GM12872 (cell line): ENCODE data around the gene SLC48A1.

Source experiments
- TF ChIP-seq, protein P1 (sequence below): IDR thresholded peaks from 3 replicates; pipeline ENCODE4 v1.5.1; 2011; ENCODE audit warnings: low read depth, mild to moderate bottlenecking, low read length, moderate library complexity; ENCODE audit not compliant: insufficient read depth

The SLC48A1 gene

GRCh38 chr12:47781479-47782371 is 8.7 kb downstream of the SLC48A1 start:
- TF ChIP-seq, protein P1, sequence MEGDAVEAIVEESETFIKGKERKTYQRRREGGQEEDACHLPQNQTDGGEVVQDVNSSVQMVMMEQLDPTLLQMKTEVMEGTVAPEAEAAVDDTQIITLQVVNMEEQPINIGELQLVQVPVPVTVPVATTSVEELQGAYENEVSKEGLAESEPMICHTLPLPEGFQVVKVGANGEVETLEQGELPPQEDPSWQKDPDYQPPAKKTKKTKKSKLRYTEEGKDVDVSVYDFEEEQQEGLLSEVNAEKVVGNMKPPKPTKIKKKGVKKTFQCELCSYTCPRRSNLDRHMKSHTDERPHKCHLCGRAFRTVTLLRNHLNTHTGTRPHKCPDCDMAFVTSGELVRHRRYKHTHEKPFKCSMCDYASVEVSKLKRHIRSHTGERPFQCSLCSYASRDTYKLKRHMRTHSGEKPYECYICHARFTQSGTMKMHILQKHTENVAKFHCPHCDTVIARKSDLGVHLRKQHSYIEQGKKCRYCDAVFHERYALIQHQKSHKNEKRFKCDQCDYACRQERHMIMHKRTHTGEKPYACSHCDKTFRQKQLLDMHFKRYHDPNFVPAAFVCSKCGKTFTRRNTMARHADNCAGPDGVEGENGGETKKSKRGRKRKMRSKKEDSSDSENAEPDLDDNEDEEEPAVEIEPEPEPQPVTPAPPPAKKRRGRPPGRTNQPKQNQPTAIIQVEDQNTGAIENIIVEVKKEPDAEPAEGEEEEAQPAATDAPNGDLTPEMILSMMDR, result no peak

DNA sequence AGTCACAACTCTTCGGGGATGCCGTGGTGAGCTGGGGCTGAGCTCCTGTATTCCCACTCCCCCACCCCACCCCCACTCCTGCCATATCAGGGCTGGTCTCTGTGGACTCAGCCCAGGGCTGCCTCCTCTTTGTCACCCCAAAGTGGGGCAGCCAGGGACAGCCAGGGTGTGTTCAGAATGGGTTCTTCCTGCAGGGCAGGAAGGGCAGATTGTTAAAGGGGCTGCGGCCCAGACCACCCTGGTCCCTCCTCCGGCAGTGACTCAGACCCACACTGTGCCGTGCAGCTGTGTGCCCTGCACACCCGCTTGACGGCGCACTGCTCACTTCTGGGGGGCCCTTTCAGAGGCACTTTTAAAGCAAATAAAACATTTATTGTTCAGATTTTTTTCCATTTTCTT is 9.3 kb downstream of the SLC48A1 start:
- TF ChIP-seq, protein P1, result no peak

DNA sequence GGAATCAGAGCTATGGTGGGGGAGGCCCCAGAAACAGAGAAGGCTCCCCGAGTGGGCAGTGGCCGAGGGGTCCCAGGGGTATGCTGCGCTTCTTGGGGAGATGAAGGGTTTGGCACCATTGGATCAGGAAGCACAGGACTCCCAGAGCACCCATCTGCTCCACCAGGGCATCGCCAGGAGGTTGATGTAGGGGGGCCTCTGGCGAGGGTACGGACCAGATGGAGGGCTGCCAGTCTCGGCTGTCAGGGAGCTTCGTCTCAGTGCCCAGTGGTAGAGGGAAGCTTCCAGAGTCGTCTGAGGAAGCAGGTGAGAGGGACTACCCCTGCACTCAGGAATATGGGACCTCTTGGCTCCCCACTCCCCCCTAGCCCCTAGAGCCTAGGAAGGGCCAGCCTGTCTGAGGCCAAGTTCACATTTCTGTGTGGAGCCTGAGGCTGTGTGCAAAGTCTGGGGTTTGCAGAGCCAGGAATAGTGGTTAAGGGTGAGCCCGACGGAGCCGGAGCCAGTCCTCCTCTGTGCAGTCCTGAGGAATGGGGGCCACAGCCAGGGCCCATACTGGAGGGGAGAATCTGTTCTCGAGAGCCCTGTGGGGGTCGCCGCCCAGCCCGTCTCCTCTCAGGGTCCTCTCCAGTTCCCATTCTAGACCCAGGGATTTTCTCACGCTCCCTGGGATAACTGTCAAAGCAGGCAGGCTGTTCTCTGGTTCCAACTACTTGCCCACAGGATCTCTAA is 10.2 kb downstream of the SLC48A1 start:
- TF ChIP-seq, protein P1, result no peak

DNA sequence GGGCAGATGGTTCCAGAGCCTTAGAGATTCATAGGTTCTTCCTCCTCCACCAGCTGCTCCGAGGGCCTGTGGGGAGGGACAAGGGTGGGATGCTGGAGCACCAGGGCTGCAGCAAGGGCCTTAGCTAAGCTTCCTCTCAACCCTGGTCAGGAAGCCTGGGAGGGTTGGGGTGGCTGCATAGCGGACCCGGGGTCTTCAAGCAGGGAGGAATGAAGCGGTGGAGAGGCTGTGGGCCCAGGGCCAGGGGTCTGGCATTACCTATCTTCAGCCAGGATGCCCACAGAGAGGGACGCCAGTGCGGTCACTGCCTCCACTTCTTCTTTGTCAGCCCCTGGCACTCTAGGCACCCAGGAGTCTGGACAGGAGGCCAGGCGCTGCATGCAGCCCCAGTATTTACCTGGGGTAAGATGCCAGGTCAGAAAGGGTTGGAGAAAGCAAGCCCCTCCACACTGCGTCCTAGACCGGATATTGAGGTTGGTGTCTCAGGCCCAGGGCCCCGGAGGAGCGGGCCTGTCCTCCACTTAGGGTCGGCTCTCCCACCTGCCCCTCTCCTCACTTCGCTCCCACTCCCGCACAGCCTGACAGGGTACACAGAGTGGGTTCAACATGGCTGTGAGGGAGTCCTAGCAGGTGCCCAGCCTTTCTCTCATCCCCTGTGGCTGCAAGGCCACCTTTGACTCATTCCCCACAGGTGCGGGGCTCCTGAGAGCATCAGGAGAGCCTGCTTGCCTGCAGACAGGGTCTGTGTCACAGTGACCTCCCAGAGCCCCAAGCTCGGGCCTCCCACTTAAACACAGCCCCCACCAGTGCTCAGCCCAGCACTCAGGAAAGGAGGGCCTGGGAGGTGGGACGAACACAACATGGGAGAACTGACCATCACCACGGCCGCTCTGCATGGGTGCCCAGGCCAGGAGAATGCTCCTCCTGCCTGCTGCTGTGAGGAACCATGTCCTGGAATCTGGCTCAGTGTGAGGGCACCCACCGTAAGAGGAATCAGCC is 11.1 kb downstream of the SLC48A1 start:
- TF ChIP-seq, protein P1, result no peak

GRCh38 chr12:47785036-47785886 is 12.2 kb downstream of the SLC48A1 start:
- TF ChIP-seq, protein P1, result no peak

DNA sequence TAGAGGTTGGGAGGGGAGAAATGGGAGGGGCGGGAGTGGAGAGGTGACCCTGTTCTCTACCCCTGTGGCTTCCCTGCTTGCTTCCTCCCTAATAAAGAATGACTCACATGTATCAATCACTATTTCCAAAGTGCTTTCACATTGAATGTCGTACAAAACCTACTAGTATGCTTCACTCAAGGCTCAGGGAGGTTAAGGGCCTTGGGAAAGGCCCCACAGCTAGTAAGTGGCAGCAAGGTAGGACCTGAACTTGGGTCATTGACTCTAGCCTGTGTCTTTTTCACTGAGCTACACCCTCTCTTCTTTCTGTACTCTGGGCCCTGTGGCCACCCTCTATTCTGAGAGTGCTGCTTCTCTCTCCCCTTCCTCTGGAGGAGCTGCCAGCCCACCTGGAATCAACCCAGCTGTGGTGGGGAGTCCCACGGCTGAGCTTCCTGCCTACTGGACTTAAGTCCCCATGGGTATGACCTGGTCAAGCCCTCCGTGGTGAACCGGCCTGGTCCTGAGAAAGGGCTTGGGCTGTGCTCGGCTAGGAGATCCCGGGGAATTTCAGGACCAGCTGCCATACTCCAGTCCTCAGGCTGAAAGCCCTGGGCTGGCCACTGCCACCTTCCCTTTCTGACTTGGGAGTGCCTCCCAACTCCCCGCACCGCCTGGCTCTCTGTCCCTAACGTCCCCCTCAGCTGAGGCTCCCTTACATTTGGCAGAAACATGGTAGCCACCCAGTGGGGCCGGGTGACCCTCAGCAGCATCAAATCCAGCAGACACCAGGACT is 13.0 kb downstream of the SLC48A1 start:
- TF ChIP-seq, protein P1, result no peak
